Spleen (tissue), 11 donors: ENCODE data around the gene PTPN13. TPM values are rescaled to one million over a fixed set of nuclear protein-coding genes. Genes with fewer than 3 reads are reported as not detected.

Source experiments
- DNase-seq: peaks from one replicate; pipeline ENCODE4 v3.0.0-alpha.2; 2020
- H3K27ac ChIP-seq, 8 donors: fragments of 200-600 bp; sonication (generic) in 7 of 8; 1 replicate in 4 of 8; 2 replicates in 4 of 8; pipeline versions ENCODE4 v1.5.0 to v1.8.0; 2016 to 2021; ENCODE audit warnings: inconsistent platforms in 4 of 8, mild to moderate bottlenecking in 4 of 8, moderate library complexity in 1 of 8
- H3K27me3 ChIP-seq, 7 donors: fragments of 200-600 bp; sonication (generic) in 6 of 7; replicated peaks in 1 of 7; 1 replicate in 4 of 7; 2 replicates in 3 of 7; pipeline versions ENCODE4 v1.5.0 to v1.8.0; 2016 to 2021; ENCODE audit warnings: inconsistent platforms in 3 of 7, mild to moderate bottlenecking in 1 of 7
- H3K36me3 ChIP-seq, 6 donors: fragments of 200-600 bp; sonication (generic) in 5 of 6; 1 replicate in 4 of 6; 2 replicates in 2 of 6; pipeline versions ENCODE4 v1.5.0 to v1.8.0; 2016 to 2021; ENCODE audit warnings: inconsistent platforms in 2 of 6
- H3K4me1 ChIP-seq, 6 donors: fragments of 200-600 bp; sonication (generic) in 5 of 6; 1 replicate in 3 of 6; 2 replicates in 3 of 6; pipeline versions ENCODE4 v1.5.0 to v1.8.0; 2016 to 2021; ENCODE audit warnings: inconsistent platforms in 3 of 6
- H3K4me3 ChIP-seq, 8 donors: fragments of 200-600 bp; sonication (generic) in 7 of 8; 1 replicate in 4 of 8; 2 replicates in 4 of 8; pipeline versions ENCODE4 v1.5.0 to v1.8.0; 2016 to 2021; ENCODE audit warnings: inconsistent platforms in 4 of 8, mild to moderate bottlenecking in 4 of 8, moderate library complexity in 2 of 8
- H3K9me3 ChIP-seq, 8 donors: fragments of 200-600 bp; sonication (generic) in 7 of 8; 1 replicate in 4 of 8; 2 replicates in 4 of 8; pipeline versions ENCODE4 v1.5.0 to v1.8.0; 2016 to 2021; ENCODE audit warnings: inconsistent platforms in 4 of 8
- POLR2A ChIP-seq, 3 donors: fragments of 450-650 bp; IDR thresholded peaks; one replicate each; pipeline ENCODE4 v1.5.1; 2017; ENCODE audit warnings: antibody characterized with exemption in 3 of 3, mild to moderate bottlenecking in 1 of 3
- POLR2AphosphoS5 ChIP-seq, 3 donors: sonication (generic); formaldehyde crosslinking; IDR thresholded peaks; one replicate each; pipeline ENCODE4 v1.5.1; 2017; ENCODE audit warnings: antibody characterized with exemption in 3 of 3
- WGBS, 5 donors: extraction: QIAGEN DNeasy Blood & Tissue Kit in 3 of 5; methylation state at CpG; one replicate each; pipeline versions ENCODE4 v1.1.5 to v1.1.7; 2013 to 2018; 5-methylcytosine and 5-hydroxymethylcytosine counted together
- intact Hi-C: fragments of 100-400 bp; cut with DNase I; formaldehyde crosslinking; loops from one replicate; pipeline ENCODE4 v1.15.0; 2023; ENCODE audit warnings: low total_unique reads
- polyA plus RNA-seq, 3 donors: library from polyadenylated mRNA; stranded (reverse); fragments of 200-250 nt; gene quantifications; one replicate each; pipeline ENCODE4 v1.2.1, GENCODE V29; 2013
- total RNA-seq, 7 donors: library from RNA; depleted of rRNA in 3 of 7; stranded (reverse); fragments of >200 nt in 3 of 7; fragmentation: NEBNext Ultra II Directional in 4 of 7; extraction: Animal tissue kit (Norgen Biotek cat#: 25700) in 4 of 7; gene quantifications; one replicate each; pipeline versions ENCODE4 v1.1.0 to v1.2.1, GENCODE V29; 2016 to 2021
- TF ChIP-seq, protein P1 (sequence below), 11 experiments: fragments of 200-600 bp in 7 of 11; fragments of 450-650 bp in 4 of 11; sonication (generic) in 4 of 11; IDR thresholded peaks in 8 of 11; conservative IDR thresholded peaks in 3 of 11; 1 replicate in 7 of 11; 2 replicates in 4 of 11; pipeline versions ENCODE4 v1.4.0 to v1.8.0; 2016 to 2021; ENCODE audit warnings: antibody characterized with exemption in 11 of 11, inconsistent platforms in 4 of 11, mild to moderate bottlenecking in 1 of 11
- donor health status: healthy with polysubstance abuse.
- donor health status: DM: no; HTN: no; CAD: no; lungs with moderate emphysema.
- donor health status: DM: no; HTN: no; CAD: no.
- donor health status: Bipolar disorder and iron deficiency.
- donor health status: healthy.
- donor health status: DM: no; HTN: no; CAD: no.
- donor health status: DM: yes; HTN: yes; CAD: no.

Gene PTPN13
- total and polyA plus RNA-seq, 10 donors: 0.57 to 20.1 (median 10.5) TPM

GRCh38 chr4:86664959-86665358 is 70.8 kb downstream of the PTPN13 start:
- Histone ChIP-seq H3K4me1 (no peaks in the 10 kb centered on the region), H3K9me3 (no peaks in the 10 kb centered on the region), H3K4me3 (no peak overlapping the region), H3K27ac (no peak overlapping the region), H3K27me3 (no peaks in the 10 kb centered on the region), H3K36me3 (no peaks in the 10 kb centered on the region)
- no peak for TF ChIP-seq POLR2A (IDR thresholded peaks at IDR 0.05)
- no peak for TF ChIP-seq POLR2AphosphoS5 (IDR thresholded peaks at IDR 0.05)
- WGBS, 5 donors: 50 to 90% (median 85%) methylated on average over 1 of the region's 1 CpG
- DNase-seq: no peak
- intact Hi-C loops: no loop called here

DNA sequence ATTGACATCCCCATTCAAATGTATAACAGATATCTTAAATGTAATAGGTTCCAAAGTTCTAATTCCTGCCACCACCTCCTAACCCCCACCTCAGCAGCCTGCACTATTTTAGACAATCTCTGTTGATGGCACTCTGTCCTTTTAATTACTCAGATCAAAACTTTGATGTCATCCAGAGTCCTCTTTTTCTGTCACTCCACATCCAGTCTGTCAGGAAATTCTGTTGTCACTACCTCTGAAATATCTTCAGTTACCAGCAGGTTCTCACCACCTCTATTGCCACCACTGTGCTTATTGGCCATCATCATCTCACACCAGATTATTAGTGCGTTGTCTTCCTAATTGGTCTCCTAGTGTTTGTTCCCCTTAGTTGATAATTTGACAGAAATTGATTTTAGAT is 76.2 kb downstream of the PTPN13 start:
- Histone ChIP-seq H3K4me3 (no peak overlapping the region), H3K27me3 (no peaks in the 10 kb centered on the region), H3K9me3 (no peaks in the 10 kb centered on the region), H3K4me1 (no peaks in the 10 kb centered on the region), H3K27ac (no peak overlapping the region), H3K36me3 (no peaks in the 10 kb centered on the region)
- 87 to 93% (median 89%) methylated on average over 1 of the region's 1 CpG for WGBS, 5 donors
- DNase-seq: no peak
- no peak for TF ChIP-seq POLR2AphosphoS5 (IDR thresholded peaks at IDR 0.05)
- TF ChIP-seq, protein P1, sequence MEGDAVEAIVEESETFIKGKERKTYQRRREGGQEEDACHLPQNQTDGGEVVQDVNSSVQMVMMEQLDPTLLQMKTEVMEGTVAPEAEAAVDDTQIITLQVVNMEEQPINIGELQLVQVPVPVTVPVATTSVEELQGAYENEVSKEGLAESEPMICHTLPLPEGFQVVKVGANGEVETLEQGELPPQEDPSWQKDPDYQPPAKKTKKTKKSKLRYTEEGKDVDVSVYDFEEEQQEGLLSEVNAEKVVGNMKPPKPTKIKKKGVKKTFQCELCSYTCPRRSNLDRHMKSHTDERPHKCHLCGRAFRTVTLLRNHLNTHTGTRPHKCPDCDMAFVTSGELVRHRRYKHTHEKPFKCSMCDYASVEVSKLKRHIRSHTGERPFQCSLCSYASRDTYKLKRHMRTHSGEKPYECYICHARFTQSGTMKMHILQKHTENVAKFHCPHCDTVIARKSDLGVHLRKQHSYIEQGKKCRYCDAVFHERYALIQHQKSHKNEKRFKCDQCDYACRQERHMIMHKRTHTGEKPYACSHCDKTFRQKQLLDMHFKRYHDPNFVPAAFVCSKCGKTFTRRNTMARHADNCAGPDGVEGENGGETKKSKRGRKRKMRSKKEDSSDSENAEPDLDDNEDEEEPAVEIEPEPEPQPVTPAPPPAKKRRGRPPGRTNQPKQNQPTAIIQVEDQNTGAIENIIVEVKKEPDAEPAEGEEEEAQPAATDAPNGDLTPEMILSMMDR (IDR thresholded peaks at IDR 0.05 in 8 of 11, conservative IDR thresholded peaks at IDR 0.05 in 3 of 11): no peak
- TF ChIP-seq POLR2A (IDR thresholded peaks at IDR 0.05): no peak
- intact Hi-C loops: no loop called here

- H3K4me3 ChIP-seq: no peak overlapping the region
- no peaks in the 10 kb centered on the region for H3K4me1 ChIP-seq
- no peak for DNase-seq
- TF ChIP-seq POLR2A (IDR thresholded peaks at IDR 0.05) (no peak), POLR2AphosphoS5 (IDR thresholded peaks at IDR 0.05) (no peak)
- TF ChIP-seq, protein P1 (IDR thresholded peaks at IDR 0.05 in 8 of 11, conservative IDR thresholded peaks at IDR 0.05 in 3 of 11): no peak
- H3K9me3 ChIP-seq: no peaks in the 10 kb centered on the region
- no peaks in the 10 kb centered on the region for H3K36me3 ChIP-seq
- intact Hi-C loops: no loop called here
- WGBS, 5 donors: 86 to 98% (median 90%) methylated on average over 2 of the region's 2 CpGs
- H3K27me3 ChIP-seq: no peaks in the 10 kb centered on the region
- no peak overlapping the region for H3K27ac ChIP-seq
Measured at GRCh38 chr4:86670756-86671155, 76.6 kb downstream of the PTPN13 start.

DNA sequence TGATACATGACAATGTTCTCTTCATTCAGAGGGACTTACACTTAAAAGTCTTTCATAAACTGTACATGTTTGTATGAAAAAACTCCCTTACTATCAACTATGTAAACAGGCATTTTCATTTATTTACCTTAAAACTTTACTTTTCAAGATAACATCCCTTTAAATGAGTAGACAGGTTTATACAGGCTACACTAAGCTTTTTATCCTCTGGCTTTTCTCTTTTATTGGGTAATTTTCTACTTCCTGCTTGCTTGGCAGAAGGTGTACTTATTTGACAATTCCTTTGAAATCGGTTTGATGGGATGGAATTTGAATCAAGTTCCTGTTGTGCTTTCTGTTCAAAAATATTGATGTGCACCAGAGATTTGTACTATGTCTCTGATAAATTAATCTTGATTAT is 81.4 kb downstream of the PTPN13 start:
- H3K36me3 ChIP-seq: no peaks in the 10 kb centered on the region
- no peaks in the 10 kb centered on the region for H3K4me1 ChIP-seq
- H3K9me3 ChIP-seq: no peaks in the 10 kb centered on the region
- no peak for TF ChIP-seq POLR2A (IDR thresholded peaks at IDR 0.05)
- TF ChIP-seq, protein P1 (IDR thresholded peaks at IDR 0.05 in 8 of 11, conservative IDR thresholded peaks at IDR 0.05 in 3 of 11): no peak
- no peak for TF ChIP-seq POLR2AphosphoS5 (IDR thresholded peaks at IDR 0.05)
- WGBS, 5 donors: 67 to 80% (median 74%) methylated on average over 1 of the region's 1 CpG
- H3K27ac ChIP-seq: no peak overlapping the region
- no peak for DNase-seq
- intact Hi-C loops: no loop called here
- no peaks in the 10 kb centered on the region for H3K27me3 ChIP-seq
- H3K4me3 ChIP-seq: no peak overlapping the region

DNA sequence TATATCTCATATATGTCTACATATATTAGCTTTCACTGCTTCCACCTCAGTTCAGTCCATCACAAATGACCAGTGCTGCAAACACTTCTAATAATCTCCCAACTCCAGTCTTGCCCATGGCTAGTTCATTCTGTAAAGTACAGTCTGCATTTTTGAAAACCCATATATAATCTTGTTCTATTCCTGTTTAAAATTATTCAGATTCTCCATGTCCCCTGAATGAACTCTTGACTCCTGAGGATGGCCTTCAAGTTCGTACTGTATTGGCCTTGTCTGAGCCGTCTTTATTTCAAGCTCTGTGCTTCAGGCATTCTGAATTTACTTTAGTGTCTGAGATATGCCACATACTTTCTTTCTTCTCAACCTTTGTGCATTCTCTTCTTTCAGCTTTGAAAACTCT is 84.7 kb downstream of the PTPN13 start:
- no peak overlapping the region for H3K27ac ChIP-seq
- no peaks in the 10 kb centered on the region for H3K9me3 ChIP-seq

More for the DNA sequence above, 84.7 kb downstream of the PTPN13 start:
- Histone ChIP-seq H3K4me1 (no peaks in the 10 kb centered on the region), H3K27me3 (no peaks in the 10 kb centered on the region), H3K36me3 (no peaks in the 10 kb centered on the region), H3K4me3 (no peak overlapping the region)
- no peak for DNase-seq
- TF ChIP-seq POLR2A (IDR thresholded peaks at IDR 0.05): no peak
- TF ChIP-seq POLR2AphosphoS5 (IDR thresholded peaks at IDR 0.05): no peak
- TF ChIP-seq, protein P1 (IDR thresholded peaks at IDR 0.05 in 8 of 11, conservative IDR thresholded peaks at IDR 0.05 in 3 of 11): no peak
- 73 to 87% (median 85%) methylated on average over 2 of the region's 2 CpGs for WGBS, 5 donors
- intact Hi-C loops: no loop called here
